ENCODE measurements around the gene ALX4. TPM values are rescaled to one million over a fixed set of nuclear protein-coding genes. Genes with fewer than 3 reads are reported as not detected.

ALX4 gene
- total and polyA plus RNA-seq, 9 of the 15 experiments (the other 6 are each of a cell fraction or from before 2014, with no cell fraction given) = 0.07 to 1.2 (median 0.33) TPM

DNA sequence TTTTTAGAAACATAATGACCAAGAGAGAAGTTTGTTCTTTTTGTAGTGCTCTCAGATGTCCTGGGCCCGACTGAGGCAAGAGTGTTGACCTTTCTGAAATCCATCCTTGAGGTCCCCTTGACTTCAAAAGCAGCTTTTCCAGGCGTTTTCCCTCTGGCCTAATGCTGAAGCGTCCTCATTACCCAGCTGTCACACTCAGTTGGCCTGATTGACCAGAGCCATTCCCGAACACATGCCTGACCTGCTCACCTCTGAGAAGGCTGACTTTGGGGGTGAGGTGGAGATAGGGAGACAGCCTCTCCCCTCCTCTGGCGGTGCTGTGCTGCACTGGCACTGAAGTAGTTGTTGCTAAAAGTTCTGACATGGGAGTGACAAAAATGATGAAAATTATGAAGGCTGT, 66.9 kb downstream of the ALX4 start:
- peak overlapping the region in 1 of 2 experiments; percentile 74; a peak in 1 of 4 replicates for H3K9ac ChIP-seq (ENCODE audit: insufficient read depth in 1 of 2, low read depth in 2 of 2, low read length in 2 of 2)
- DNase-seq (ENCODE audit: extremely low read depth in 1 of 4, low spot score in 3 of 4) (peak in 1 of 4 experiments; percentile 16), FAIRE-seq (no peak), ATAC-seq (peak; percentile 49; the same call in 2 of the 3 replicates)
- no peak overlapping the region for H3K27ac ChIP-seq (ENCODE audit: extremely low read depth, low read depth, low read length)
- no peaks in the 10 kb centered on the region for H3K9me1 ChIP-seq (ENCODE audit: control insufficient read depth, insufficient read depth, low read length)
- ChIA-PET POLR2A (interaction anchor here (0.5 to 1.7 kb wide), 4 partner anchors 16 to 423 kb away, joined by 3 to 4 read pairs (median 3); no protein-coding TSS in a partner anchor), CTCF (ENCODE audit: low intra/inter-chr PET ratio) (interaction anchor here (0.6 kb wide), 1 partner anchor 524 kb away, joined by 4 read pairs; no protein-coding TSS in a partner anchor)
- H4K20me1 ChIP-seq (replicated peaks; ENCODE audit: control insufficient read depth, insufficient read depth, low read length) = no peaks in the 10 kb centered on the region; the same call in 1 of the 2 replicates
- no peak overlapping the region for H3K4me3 ChIP-seq
- intact Hi-C loops (cut with micrococcal nuclease) = no loop called here
- no peak overlapping the region for H2AFZ ChIP-seq (ENCODE audit: low read depth, low read length)
- peaks cover 5 to 11% of the 10 kb centered on the region in 2 experiments; a peak in 4 of 5 replicates for H3K4me1 ChIP-seq (replicated peaks in 1 of 2; ENCODE audit: control insufficient read depth in 2 of 2, insufficient read depth in 2 of 2, low read length in 2 of 2)
- TF ChIP-seq, protein P1, sequence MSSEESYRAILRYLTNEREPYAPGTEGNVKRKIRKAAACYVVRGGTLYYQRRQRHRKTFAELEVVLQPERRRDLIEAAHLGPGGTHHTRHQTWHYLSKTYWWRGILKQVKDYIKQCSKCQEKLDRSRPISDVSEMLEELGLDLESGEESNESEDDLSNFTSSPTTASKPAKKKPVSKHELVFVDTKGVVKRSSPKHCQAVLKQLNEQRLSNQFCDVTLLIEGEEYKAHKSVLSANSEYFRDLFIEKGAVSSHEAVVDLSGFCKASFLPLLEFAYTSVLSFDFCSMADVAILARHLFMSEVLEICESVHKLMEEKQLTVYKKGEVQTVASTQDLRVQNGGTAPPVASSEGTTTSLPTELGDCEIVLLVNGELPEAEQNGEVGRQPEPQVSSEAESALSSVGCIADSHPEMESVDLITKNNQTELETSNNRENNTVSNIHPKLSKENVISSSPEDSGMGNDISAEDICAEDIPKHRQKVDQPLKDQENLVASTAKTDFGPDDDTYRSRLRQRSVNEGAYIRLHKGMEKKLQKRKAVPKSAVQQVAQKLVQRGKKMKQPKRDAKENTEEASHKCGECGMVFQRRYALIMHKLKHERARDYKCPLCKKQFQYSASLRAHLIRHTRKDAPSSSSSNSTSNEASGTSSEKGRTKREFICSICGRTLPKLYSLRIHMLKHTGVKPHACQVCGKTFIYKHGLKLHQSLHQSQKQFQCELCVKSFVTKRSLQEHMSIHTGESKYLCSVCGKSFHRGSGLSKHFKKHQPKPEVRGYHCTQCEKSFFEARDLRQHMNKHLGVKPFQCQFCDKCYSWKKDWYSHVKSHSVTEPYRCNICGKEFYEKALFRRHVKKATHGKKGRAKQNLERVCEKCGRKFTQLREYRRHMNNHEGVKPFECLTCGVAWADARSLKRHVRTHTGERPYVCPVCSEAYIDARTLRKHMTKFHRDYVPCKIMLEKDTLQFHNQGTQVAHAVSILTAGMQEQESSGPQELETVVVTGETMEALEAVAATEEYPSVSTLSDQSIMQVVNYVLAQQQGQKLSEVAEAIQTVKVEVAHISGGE (CRISPR knock-in tag; IDR thresholded peaks at IDR 0.05) = no peak
- H3K4me2 ChIP-seq (ENCODE audit: insufficient read depth, low read length) = no peak overlapping the region
- H3K36me3 ChIP-seq (ENCODE audit: control insufficient read depth, insufficient read depth, low read length) = peaks cover 16% of the 10 kb centered on the region; the same call in 2 of the 3 replicates
- in situ Hi-C loops (cut with MboI) = no loop called here
- no peaks in the 10 kb centered on the region for H3K79me2 ChIP-seq (ENCODE audit: control insufficient read depth, insufficient read depth, low read length)
- no TSS peak for BruUV-seq (replicated peaks)
- no peaks in the 10 kb centered on the region for H3K27me3 ChIP-seq (ENCODE audit: control insufficient read depth in 2 of 2, insufficient read depth in 2 of 2, low read length in 2 of 2)
- no peaks in the 10 kb centered on the region for H3K9me3 ChIP-seq (replicated peaks; ENCODE audit: control insufficient read depth, insufficient read depth, low read depth, low read length)
- 31% methylated on average over 4 of the region's 5 CpGs for WGBS (ENCODE audit: insufficient coverage, low coverage, missing lambda C conversion rate)
